ENCODE measurements around the gene COL23A1.

The COL23A1 gene

DNA sequence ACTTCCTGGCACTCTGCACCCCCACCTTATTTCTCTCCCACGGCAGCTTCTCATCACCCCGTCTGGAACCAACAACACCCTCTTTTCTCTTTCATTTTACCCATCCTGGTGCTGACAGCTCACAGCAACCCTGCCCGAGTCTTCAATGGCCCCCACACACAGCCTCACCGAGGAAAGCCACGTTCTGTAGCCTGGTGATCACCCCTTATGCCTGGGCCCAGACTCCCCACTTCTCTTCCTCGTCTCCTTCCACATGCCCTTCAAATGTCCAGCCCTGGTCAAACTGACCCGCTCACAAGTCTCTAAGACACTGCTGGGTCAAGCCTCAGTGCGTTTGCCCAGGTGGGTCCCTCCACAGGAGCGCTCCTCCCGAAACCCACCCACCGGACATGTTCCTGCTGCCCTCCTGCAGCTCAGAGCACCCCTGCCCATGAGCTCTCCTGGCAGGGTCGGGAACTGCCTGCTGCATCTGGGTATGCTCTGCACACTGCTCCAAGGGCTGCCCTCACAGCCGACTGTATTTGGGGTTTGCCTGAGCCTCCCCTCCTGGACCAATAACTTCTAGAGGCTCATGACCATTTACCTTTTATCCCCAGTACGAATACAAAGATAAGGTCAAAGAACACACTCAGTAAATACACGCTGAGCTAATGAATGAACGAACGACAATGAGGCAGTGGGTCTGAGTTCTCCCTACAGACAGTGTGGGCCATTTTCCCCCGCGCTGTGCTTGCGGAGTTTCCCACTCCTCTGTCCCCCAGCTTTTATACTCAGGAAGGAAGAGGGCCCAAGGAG lies 202.9 kb downstream of the COL23A1 start:
- no peak for DNase-seq

GRCh38 chr5:178386336-178386931 lies 203.8 kb downstream of the COL23A1 start:
- DNase-seq: no peak

- DNase-seq: no peak
Measured at GRCh38 chr5:178385496-178385890, 204.7 kb downstream of the COL23A1 start.

DNA sequence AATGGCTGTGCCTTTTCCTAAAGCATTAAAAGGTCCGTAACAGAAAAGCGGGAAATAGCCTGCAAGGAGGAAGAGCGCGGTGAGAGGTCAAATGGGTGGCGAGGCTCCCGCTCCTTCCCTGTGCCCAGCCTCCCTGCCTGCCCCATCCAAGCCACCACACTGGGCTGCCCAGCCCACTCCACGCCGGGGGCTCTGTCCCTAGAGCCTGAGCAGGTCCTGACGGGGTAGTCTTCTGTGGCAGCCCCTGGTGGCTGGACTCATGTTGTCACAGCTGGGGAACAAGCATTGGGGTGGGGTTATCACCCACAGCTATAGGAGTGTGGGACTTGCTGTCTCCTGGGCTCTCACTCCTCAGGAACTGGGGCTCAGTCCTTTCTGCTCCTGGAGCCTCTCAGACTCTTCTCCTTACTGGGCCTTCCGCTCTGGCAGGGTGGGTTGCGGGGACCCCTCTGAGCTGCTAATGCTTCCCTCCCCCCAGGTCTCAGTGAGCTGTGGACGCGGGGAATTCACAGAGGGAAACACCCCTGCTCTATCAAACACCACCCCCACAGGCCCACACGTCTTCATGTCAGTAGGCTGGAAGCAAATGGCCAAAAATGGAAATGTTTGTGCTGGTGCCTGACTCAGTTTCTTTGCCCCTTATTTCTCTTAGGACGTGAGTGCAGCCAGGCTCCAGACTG lies 205.2 kb downstream of the COL23A1 start:
- DNase-seq: no peak

- DNase-seq: no peak
Measured at GRCh38 chr5:178383919-178384815, 206.0 kb downstream of the COL23A1 start.

DNA sequence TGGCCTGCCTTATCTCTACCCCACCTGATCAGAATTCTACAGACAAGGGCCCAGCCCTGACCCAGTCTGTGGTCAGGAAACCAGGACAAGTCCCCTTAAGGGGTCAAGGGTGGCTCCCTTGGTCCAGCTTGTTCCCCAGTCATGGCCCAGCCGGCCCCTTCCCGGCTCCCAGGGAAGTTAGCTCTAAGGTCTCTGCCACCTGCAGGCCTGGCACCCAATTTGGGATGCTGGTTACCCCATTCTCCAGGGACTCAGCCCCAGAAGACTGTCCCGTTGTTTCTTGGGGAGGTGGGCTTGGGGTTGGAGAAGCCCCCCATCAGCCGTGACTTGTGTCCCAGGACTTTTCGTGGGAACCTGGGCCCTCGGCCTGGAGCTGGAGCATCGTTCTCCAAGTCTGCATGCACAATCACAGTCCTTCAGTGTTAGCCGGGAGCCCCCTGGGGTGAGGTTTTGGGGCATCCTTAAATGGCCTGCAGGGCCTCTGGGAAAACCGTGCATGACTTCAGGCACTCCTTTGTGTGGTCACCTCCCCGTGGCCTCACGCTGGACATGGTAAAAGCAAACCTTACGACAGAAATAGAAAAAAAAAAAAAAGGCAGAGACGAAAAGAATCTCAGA lies 206.8 kb downstream of the COL23A1 start:
- no peak for DNase-seq

GRCh38 chr5:178382754-178383164 lies 207.4 kb downstream of the COL23A1 start:
- no peak for DNase-seq

DNA sequence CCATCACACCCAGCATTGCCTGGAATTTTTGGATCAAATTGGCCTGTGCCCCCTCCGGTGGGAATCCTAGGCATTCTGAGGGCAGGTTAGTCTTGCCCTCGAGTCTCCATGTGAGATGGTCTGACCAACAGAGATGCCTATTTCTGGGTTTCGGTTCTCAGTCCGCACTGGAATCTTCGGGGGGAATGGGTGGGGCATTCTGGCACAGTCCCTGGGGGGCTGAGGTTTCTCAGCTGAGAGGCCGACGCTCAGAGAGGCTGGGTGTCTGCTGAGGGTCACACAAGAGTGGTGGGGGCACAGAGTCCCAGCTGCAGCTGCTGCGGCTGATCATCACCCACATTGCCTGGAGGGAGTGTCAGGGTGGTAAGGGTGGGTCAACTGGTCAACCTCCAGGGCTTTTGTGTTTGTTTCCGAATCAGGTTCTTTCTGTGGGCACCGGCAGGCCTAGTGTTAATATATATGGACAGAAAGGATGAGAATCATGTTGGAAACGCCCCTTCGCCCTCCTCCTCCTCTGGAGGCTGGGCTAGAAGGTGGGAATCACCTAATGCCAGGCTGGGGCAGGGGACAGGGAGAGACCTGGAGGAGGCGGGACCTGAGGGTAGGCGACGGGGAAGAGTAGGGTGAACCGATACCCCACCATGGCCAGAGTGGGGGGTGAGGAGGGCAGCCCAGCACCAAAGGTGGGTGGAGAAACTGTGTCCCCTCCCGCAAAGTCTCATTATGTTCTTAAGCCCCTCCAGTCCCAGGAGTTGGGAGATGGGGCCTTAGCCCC lies 208.1 kb downstream of the COL23A1 start:
- no peak for DNase-seq

DNA sequence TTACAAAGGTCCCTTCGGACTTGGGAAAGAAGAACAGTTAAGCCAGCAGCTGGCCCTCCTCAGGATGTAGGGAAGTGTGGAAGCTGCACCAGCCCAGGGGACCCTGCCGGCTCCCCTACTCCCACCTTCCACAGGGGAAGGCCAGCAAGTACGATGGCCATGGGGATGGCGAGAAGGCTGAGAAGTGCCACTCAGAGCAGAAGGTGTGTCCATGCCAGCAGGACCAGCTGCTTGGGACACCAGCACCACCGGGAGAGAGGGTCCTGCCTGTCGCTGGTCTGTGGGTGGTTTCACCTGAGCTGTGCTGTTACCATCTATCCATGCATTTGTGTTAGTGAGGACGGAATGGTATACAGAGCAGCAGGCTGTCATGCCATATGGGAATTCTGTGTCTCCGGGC lies 209.0 kb downstream of the COL23A1 start:
- DNase-seq: no peak

DNA sequence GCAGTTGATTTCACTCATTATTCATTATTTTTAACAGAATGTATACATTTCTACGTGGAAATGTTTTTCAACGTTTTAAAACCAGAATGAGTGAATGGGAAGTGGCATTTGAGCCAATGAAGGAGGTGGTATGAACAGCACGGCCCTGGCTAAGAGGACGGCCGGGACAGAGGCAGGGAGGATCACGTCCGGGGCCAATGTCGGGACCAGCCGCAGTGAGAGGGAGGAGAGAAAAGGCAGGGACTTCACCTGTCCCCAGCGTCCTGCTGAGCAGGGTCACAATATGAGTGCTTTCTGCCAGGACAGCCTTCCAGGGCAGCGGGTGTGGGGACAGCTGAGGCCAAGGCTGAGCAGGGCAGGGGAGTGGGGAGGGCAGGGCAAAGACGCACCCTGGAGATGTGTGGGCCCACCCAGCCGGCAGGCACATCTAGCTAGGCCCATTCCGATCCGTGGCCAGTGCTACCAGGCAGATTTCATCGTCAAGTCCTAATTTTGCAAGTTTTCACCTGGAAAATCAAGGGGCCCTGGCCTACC lies 209.6 kb downstream of the COL23A1 start:
- no peak for DNase-seq

- DNase-seq: no peak
Measured at GRCh38 chr5:178380086-178380485, 210.1 kb downstream of the COL23A1 start.

- no peak for DNase-seq
Measured at GRCh38 chr5:178378527-178379484, 211.4 kb downstream of the COL23A1 start.

- no peak for DNase-seq
Measured at GRCh38 chr5:178377583-178378270, 212.5 kb downstream of the COL23A1 start.

DNA sequence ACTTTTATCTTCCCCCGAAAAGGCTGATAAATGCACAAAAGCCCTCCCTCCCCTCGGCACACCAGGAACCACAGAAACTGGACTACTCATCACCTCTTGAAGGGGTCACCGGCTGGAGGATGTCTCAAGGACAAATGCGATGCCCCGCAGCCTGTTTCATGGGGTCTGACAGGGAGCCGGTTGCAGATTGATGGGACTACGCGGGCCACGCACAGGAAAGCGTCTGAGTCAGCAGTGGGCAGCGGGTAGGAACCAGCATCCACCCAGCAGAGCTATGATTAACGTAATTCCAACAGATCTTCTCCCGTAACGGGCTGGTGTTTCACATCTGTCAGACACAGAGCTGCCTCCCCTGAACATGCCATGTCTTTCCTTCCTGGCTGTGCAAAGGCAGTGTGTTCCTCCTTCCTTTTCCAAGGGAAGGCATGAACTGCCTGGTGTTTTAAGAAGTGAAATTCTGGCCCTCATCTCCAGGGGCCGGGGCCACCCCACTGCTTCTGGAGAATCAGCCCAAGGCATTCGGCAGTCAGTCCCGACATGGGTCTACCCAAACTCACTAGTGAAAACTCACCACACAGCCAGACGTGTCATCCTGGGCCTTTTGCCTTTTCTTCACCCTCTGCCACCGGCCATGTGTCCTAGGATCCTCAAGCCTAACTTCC lies 213.1 kb downstream of the COL23A1 start:
- DNase-seq: no peak

DNA sequence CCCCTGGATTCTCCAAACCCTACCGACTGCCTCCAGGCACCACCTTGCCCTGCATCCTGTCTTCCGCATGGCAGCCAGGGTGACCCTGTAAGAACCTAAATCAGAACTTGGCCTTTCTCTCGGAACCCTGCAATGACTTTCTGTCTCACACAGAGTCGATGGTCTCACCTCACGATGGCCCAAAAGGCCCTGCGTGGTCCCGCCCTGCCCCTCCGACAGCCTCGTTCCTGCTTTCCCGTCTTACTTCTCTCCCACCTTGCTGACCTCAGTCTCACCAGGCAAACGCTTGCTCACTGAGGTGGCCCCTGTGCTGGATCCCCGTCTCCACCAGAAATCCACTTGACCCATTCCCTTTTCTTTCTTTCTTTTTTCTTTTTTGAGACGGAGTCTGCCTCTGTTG lies 214.8 kb downstream of the COL23A1 start:
- DNase-seq: no peak

- DNase-seq: no peak
Measured at GRCh38 chr5:178373711-178374110, 216.5 kb downstream of the COL23A1 start.

DNA sequence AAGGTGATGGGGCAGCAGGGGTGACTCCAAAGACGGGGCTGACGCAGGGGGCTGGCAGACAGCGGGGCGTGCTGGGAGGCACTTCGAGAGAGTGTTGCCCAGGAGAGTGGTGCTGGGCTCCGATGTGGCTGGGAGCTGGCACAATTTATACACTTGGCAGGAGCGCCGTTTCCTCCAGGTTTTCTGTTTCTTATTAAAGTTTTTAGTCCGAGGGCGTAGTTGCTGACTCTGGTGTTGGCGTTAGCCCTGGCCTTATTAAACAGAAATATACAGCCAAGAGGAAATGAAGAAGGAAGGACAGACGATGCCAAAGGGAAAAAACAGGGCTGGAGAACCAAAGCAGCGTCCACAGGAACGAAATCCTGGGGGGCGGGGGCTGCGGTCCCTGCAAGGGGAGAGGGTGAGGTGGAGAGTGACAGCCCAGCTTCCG lies 218.0 kb downstream of the COL23A1 start:
- no peak for DNase-seq

DNA sequence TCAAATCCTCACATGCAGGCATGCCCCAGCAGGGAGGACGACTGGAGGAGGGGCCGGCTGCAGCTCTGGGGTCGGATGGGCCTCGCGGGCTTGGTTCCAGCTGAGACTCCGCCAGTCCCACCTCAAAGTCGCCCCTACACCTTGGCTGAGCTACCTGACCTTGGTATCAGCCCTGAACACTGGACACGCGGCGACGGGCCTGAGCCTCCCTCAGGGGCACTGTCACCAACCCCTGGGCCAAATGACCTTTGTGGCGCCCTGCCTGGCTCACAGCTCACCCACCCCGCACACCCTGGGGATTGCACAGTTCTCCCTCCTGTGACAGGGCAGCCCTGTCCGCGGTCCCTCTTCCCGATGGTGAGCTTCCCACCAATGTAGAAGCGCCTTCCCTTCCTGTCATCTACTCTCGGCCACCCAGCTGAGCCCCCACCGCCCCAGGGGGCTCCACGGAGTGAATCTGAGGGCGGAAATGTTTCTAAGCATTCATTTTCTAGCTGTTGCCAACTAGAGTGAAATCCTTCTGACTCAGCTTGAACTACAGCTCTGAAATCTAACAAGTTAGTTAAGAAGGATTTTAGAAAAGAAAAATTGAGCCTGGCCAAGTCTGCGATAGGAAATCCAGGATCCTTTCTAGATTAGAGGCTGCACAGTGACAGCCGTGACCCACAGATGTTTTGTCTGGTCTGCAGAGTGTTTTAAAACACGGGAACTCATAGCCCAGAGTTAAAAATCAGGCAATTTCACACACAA lies 218.7 kb downstream of the COL23A1 start:
- DNase-seq: no peak

All from activated T-cell treated with anti-CD3 and anti-CD28 coated beads, Interleukin-2, amount 50 U/mL, for 48 hours (primary cell).